Dermis microvascular lymphatic vessel endothelial cell (primary cell): ENCODE data around the gene CAPSL. TPM values are rescaled to one million over a fixed set of nuclear protein-coding genes. Genes with fewer than 3 reads are reported as not detected.
"Not testable (repeated sequence)": the region's sequence is repeated elsewhere in the genome, so short reads cannot be mapped to it uniquely, and the experiment has no call there.

ENCODE experiments used
- DNase-seq, 2 donors: peaks; one replicate each; pipeline versions ENCODE4 v3.0.0 to v3.0.0-alpha.2; 2010; ENCODE audit warnings: low read depth in 2 of 2
- total RNA-seq: library from RNA; depleted of rRNA; stranded (reverse); fragments of >200 nt; gene quantifications from 2 replicates; pipeline ENCODE4 v1.2.1, GENCODE V29; 2014

Gene CAPSL
- total RNA-seq, 1 donor from 2014 or later, result not detected

- DNase-seq, result no peak
Observed at GRCh38 chr5:35877655-35878054, 60.8 kb downstream of the CAPSL start.

GRCh38 chr5:35876922-35877321, 61.5 kb downstream of the CAPSL start:
- DNase-seq, result no peak

- DNase-seq, result no peak
Observed at GRCh38 chr5:35876454-35876853, 62.0 kb downstream of the CAPSL start.

GRCh38 chr5:35870605-35871004, 67.8 kb downstream of the CAPSL start:
- no peak for DNase-seq

GRCh38 chr5:35869685-35870277, 68.6 kb downstream of the CAPSL start:
- DNase-seq, result no peak

GRCh38 chr5:35867998-35868397, 70.4 kb downstream of the CAPSL start:
- DNase-seq, result no peak

- no peak for DNase-seq
Observed at GRCh38 chr5:35863159-35863558, 75.3 kb downstream of the CAPSL start.

GRCh38 chr5:35862126-35862525, 76.3 kb downstream of the CAPSL start:
- DNase-seq, result no peak

GRCh38 chr5:35861718-35862117, 76.7 kb downstream of the CAPSL start:
- peak in 1 of 2 donors; percentile 18 for DNase-seq

GRCh38 chr5:35860686-35861085, 77.7 kb downstream of the CAPSL start:
- no peak for DNase-seq

- peak in 1 of 2 donors; percentile 62 for DNase-seq
Observed at GRCh38 chr5:35859101-35859661, 79.2 kb downstream of the CAPSL start.

GRCh38 chr5:35857606-35858205, 80.7 kb downstream of the CAPSL start:
- DNase-seq, result peak; percentile 51 to 90

GRCh38 chr5:35856765-35857351, 81.6 kb downstream of the CAPSL start, which contains the start of gene IL7R:
Gene IL7R (plus strand): TSS chr5:35856891. CDS start chr5:35856978, 87 bp downstream.
- DNase-seq, result peak in 1 of 2 donors; percentile 21

- not testable (repeated sequence) for DNase-seq
Observed at GRCh38 chr5:35856186-35856764, 82.1 kb downstream of the CAPSL start.

GRCh38 chr5:35855187-35855586, 83.2 kb downstream of the CAPSL start:
- DNase-seq, result no peak

Other genes with a start within 250 kb of the CAPSL start
- gene IL7R, start 81.7 kb downstream of the CAPSL start, total RNA-seq, result 0.25 and 0.51 TPM in 2 replicates
- gene UGT3A1, start 52.8 kb upstream of the CAPSL start, total RNA-seq, result not detected in 2 replicates
- not detected in 2 replicates for gene UGT3A2, start 128.3 kb upstream of the CAPSL start, total RNA-seq
- gene LMBRD2, start 213.3 kb upstream of the CAPSL start, total RNA-seq, result 5.8 TPM in 2 replicates
- 17.7 and 22.5 TPM in 2 replicates for gene SKP2, start 213.5 kb upstream of the CAPSL start, total RNA-seq